HepG2 (cell line): ENCODE measurements around the gene GCG. TPM values are rescaled to one million over a fixed set of nuclear protein-coding genes. Genes with fewer than 3 reads are reported as not detected.

Experiments used
- ATAC-seq: fragments of 200-7000 bp; cut with Tn5 transposase; 3 replicates; pipeline ENCODE4 v1.9.1; 2020; ENCODE audit warnings: mild to moderate bottlenecking, moderate library complexity
- BruUV-seq: library from RNA; stranded (reverse); fragments of 400-500 nt; replicated peaks from 2 replicates; lab custom pipeline; 2021; lab: Mats Ljungman, UMichigan
- CTCF ChIA-PET: fragments of 300-600 bp; formaldehyde crosslinking; extraction: SDS; loops from one replicate; lab custom pipeline; 2021; ENCODE audit warnings: low total read pairs, inconsistent platforms, low intra/inter-chr PET ratio; lab: Yijun Ruan, JAX
- POLR2A ChIA-PET: fragments of 350-600 bp; sonication (Branson Sonifier 250); formaldehyde crosslinking; loops from one replicate; lab custom pipeline; 2020; ENCODE audit warnings: antibody characterized with exemption, inconsistent platforms; lab: Yijun Ruan, JAX
- DNase-seq: peaks from one replicate; pipeline ENCODE4 v3.0.0-alpha.2; 2015; ENCODE audit warnings: low spot score
- FAIRE-seq: peaks from 3 replicates; lab custom pipeline; 2011; peaks lifted over from hg19 to GRCh38; lab: Jason Lieb, UNC
- H2AFZ ChIP-seq: one replicate; pipeline ENCODE4 v1.6.1; 2011; ENCODE audit warnings: low read length, inconsistent platforms
- H3K27ac ChIP-seq: fragments of 300-600 bp; 3 replicates; pipeline ENCODE4 v1.8.0; 2011; ENCODE audit warnings: mixed run types, mild to moderate bottlenecking, mixed read lengths, low read length, inconsistent platforms; ENCODE audit not compliant: insufficient read depth; ENCODE audit errors: extremely low read length
- H3K27me3 ChIP-seq, 2 experiments: fragments of 200-600 bp in 1 of 2; 2 replicates in 1 of 2; 3 replicates in 1 of 2; pipeline versions ENCODE4 v1.6.0 to v1.8.0; 2011; ENCODE audit warnings: low read length in 2 of 2, mild to moderate bottlenecking in 2 of 2, moderate library complexity in 2 of 2, inconsistent platforms in 1 of 2; ENCODE audit not compliant: insufficient read depth in 2 of 2, control insufficient read depth in 1 of 2
- H3K36me3 ChIP-seq, 2 experiments: fragments of 200-600 bp in 1 of 2; replicated peaks in 1 of 2; 2 replicates in 1 of 2; 3 replicates in 1 of 2; pipeline versions ENCODE4 v1.5.1 to v1.8.0; 2011; ENCODE audit warnings: low read length in 2 of 2, inconsistent platforms in 1 of 2; ENCODE audit not compliant: insufficient read depth in 2 of 2, control insufficient read depth in 1 of 2
- H3K4me1 ChIP-seq: 2 replicates; pipeline ENCODE4 v1.5.1; 2012; ENCODE audit warnings: low read length, inconsistent platforms; ENCODE audit not compliant: insufficient read depth
- H3K4me2 ChIP-seq: 2 replicates; pipeline ENCODE4 v1.6.0; 2011; ENCODE audit warnings: low read depth, low read length, inconsistent platforms
- H3K4me3 ChIP-seq, 3 experiments: fragments of 200-600 bp in 1 of 3; sonication (generic), shearing (Covaris generic) in 1 of 3; replicated peaks in 1 of 3; 2 replicates each; pipeline ENCODE4 v1.5.1; 2011 to 2016; ENCODE audit warnings: low read length in 3 of 3, inconsistent platforms in 2 of 3, low read depth in 2 of 3, mild to moderate bottlenecking in 2 of 3, control low read depth in 1 of 3, mixed read lengths in 1 of 3; ENCODE audit not compliant: insufficient read depth in 1 of 3
- H3K79me2 ChIP-seq: one replicate; pipeline ENCODE4 v1.6.1; 2011; ENCODE audit warnings: low read length, inconsistent platforms; ENCODE audit not compliant: insufficient read depth
- H3K9ac ChIP-seq: 2 replicates; pipeline ENCODE4 v1.6.0; 2011; ENCODE audit warnings: mild to moderate bottlenecking, low read depth, low read length, inconsistent platforms; ENCODE audit not compliant: insufficient read depth
- H3K9me3 ChIP-seq: 2 replicates; pipeline ENCODE4 v1.5.1; 2012; ENCODE audit warnings: mild to moderate bottlenecking, low read length
- H4K20me1 ChIP-seq: 2 replicates; pipeline ENCODE4 v1.6.0; 2011; ENCODE audit warnings: inconsistent platforms, mild to moderate bottlenecking, low read length, moderate library complexity; ENCODE audit not compliant: insufficient read depth
- FOXA3 ChIP-seq: IDR thresholded peaks from 2 replicates; pipeline ENCODE4 v1.6.1; 2016; ENCODE audit warnings: missing genetic modification reagents, missing compliant biosample characterization
- HNRNPUL1 ChIP-seq: fragments of 200-400 bp; formaldehyde crosslinking; IDR thresholded peaks from 2 replicates; pipeline ENCODE4 v1.6.1; 2017; ENCODE audit warnings: low read depth, mild to moderate bottlenecking, low read length, moderate library complexity
- MEIS1 ChIP-seq: sonication (generic); formaldehyde crosslinking; IDR thresholded peaks from 2 replicates; pipeline ENCODE4 v1.9.0; 2021; ENCODE audit warnings: mild to moderate bottlenecking, missing genetic modification reagents, moderate library complexity, borderline replicate concordance
- TGIF2 ChIP-seq: IDR thresholded peaks from 2 replicates; pipeline ENCODE4 v1.6.1; 2016; ENCODE audit warnings: control low read depth, missing compliant biosample characterization
- ZBTB38 ChIP-seq: sonication (generic); formaldehyde crosslinking; IDR thresholded peaks from 2 replicates; pipeline ENCODE4 v1.5.1; 2020; ENCODE audit warnings: mild to moderate bottlenecking, missing genetic modification reagents
- ZBTB40 ChIP-seq, 2 experiments: fragments of 450-650 bp in 1 of 2; sonication (generic) in 1 of 2; formaldehyde crosslinking in 1 of 2; IDR thresholded peaks; 2 replicates each; pipeline versions ENCODE4 v1.6.1 to v1.8.0; 2016 to 2022; ENCODE audit warnings: antibody characterized with exemption in 1 of 2, mild to moderate bottlenecking in 1 of 2, missing genetic modification reagents in 1 of 2
- ZNF18 ChIP-seq: sonication (generic); formaldehyde crosslinking; IDR thresholded peaks from 2 replicates; pipeline ENCODE4 v1.8.0; 2022; ENCODE audit warnings: mild to moderate bottlenecking, missing genetic modification reagents; ENCODE audit not compliant: insufficient replicate concordance
- ZNF747 ChIP-seq: sonication (generic); formaldehyde crosslinking; IDR thresholded peaks from 2 replicates; pipeline ENCODE4 v1.8.1; 2023; ENCODE audit warnings: missing genetic modification reagents, mild to moderate bottlenecking, borderline replicate concordance
- ZNF780A ChIP-seq: sonication (generic); formaldehyde crosslinking; IDR thresholded peaks from 2 replicates; pipeline ENCODE4 v1.8.0; 2022; ENCODE audit warnings: mild to moderate bottlenecking, missing genetic modification reagents, moderate library complexity
- in situ Hi-C: cut with HindIII; loops from 2 replicates; pipeline ENCODE4 v1.10.0; 2017; ENCODE audit warnings: low pct_unique_long_range_greater_than_20kb; ENCODE audit not compliant: extremely low pct_ligation_motif_present
- intact Hi-C: fragments of 100-400 bp; cut with micrococcal nuclease; formaldehyde crosslinking; loops from one replicate; pipeline ENCODE4 v1.10.0; 2022; ENCODE audit not compliant: unreplicated experiment
- polyA plus RNA-seq, 8 experiments: library from polyadenylated mRNA; depleted of rRNA in 3 of 8; stranded (reverse) in 7 of 8; unstranded in 1 of 8; fragments of >200 nt; fragmentation: Illumina TruSeq in 4 of 8; extraction: Trizol in 4 of 8; gene quantifications; 2 replicates each; pipeline versions ENCODE4 v1.2.1 to v1.2.3, GENCODE V29; 2011 to 2016; ENCODE audit warnings: low read depth in 4 of 8, missing spikeins in 1 of 8, mixed read lengths in 1 of 8; ENCODE audit not compliant: insufficient read depth in 1 of 8
- total RNA-seq, 5 experiments: library from RNA; depleted of rRNA; stranded (reverse); fragments of >200 nt; fragmentation: Illumina TruSeq; extraction: Trizol; gene quantifications; 2 replicates each; pipeline ENCODE4 v1.2.3, GENCODE V29; 2016; ENCODE audit warnings: low read depth in 1 of 5
- TF ChIP-seq, protein P1 (sequence below): sonication (generic); formaldehyde crosslinking; IDR thresholded peaks from 2 replicates; pipeline ENCODE4; 2020; ENCODE audit warnings: missing genetic modification reagents, mild to moderate bottlenecking, borderline replicate concordance

Gene GCG
- total and polyA plus RNA-seq, 2 of the 13 experiments (the other 11 are each of a cell fraction or from before 2014, with no cell fraction given): not detected

DNA sequence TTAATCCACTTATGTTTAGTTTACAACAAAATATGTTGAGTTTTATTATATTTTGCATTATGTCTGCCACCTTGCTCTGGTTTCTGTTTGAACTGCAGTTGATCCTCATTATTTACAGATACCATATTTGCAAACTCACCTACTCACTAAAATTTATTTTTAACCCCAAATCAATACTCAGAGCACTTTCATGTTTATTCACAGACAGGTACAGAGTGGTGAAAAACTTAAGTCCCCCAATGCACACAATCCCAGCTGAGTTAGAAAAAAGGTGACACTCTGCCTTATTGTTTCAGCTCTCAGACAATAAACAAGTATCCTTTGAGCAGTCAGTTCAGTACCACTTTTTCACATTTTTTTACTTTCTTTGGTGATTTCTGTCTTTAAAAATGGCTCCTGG is 13.7 kb downstream of the GCG start:
- Histone ChIP-seq H2AFZ (no peak overlapping the region), H4K20me1 (no peaks in the 10 kb centered on the region), H3K9ac (no peak overlapping the region), H3K4me1 (no peaks in the 10 kb centered on the region), H3K9me3 (no peaks in the 10 kb centered on the region), H3K4me2 (no peak overlapping the region), H3K27me3 (peaks cover 0 to 7% of the 10 kb centered on the region in 2 experiments; a peak in 2 of 5 replicates), H3K79me2 (no peaks in the 10 kb centered on the region), H3K27ac (no peak overlapping the region), H3K36me3 (no peaks in the 10 kb centered on the region), H3K4me3 (no peak overlapping the region)
- FAIRE-seq (no peak), DNase-seq (no peak), ATAC-seq (no peak)
- no TSS peak for BruUV-seq
- ChIA-PET CTCF (no interaction called here), POLR2A (no interaction called here)
- in situ Hi-C loops: no loop called here
- intact Hi-C loops: no loop called here
- TF ChIP-seq FOXA3 (no peak), ZBTB38 (CRISPR knock-in tag) (no peak), ZNF747 (no peak), TGIF2 (CRISPR knock-in tag) (no peak), ZNF780A (CRISPR knock-in tag) (no peak), MEIS1 (CRISPR knock-in tag) (no peak), HNRNPUL1 (no peak), ZNF18 (no peak), ZBTB40 (IDR thresholded peaks at IDR 0.05) (no peak), ZBTB40 (CRISPR knock-in tag; IDR thresholded peaks at IDR 0.05) (no peak)
- TF ChIP-seq, protein P1, sequence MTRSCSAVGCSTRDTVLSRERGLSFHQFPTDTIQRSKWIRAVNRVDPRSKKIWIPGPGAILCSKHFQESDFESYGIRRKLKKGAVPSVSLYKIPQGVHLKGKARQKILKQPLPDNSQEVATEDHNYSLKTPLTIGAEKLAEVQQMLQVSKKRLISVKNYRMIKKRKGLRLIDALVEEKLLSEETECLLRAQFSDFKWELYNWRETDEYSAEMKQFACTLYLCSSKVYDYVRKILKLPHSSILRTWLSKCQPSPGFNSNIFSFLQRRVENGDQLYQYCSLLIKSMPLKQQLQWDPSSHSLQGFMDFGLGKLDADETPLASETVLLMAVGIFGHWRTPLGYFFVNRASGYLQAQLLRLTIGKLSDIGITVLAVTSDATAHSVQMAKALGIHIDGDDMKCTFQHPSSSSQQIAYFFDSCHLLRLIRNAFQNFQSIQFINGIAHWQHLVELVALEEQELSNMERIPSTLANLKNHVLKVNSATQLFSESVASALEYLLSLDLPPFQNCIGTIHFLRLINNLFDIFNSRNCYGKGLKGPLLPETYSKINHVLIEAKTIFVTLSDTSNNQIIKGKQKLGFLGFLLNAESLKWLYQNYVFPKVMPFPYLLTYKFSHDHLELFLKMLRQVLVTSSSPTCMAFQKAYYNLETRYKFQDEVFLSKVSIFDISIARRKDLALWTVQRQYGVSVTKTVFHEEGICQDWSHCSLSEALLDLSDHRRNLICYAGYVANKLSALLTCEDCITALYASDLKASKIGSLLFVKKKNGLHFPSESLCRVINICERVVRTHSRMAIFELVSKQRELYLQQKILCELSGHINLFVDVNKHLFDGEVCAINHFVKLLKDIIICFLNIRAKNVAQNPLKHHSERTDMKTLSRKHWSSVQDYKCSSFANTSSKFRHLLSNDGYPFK (CRISPR knock-in tag): no peak
